Stomach smooth muscle (tissue), 2 donors: Measurements from ENCODE around the gene ATP10B.

ENCODE experiments used
- H3K27ac ChIP-seq: one replicate; pipeline ENCODE4 v1.7.0; 2013; ENCODE audit warnings: mild to moderate bottlenecking, low read length, inconsistent platforms
- H3K27me3 ChIP-seq, 2 donors: one replicate each; pipeline ENCODE4 v1.7.0; 2013; ENCODE audit warnings: low read length in 2 of 2; ENCODE audit not compliant: insufficient read depth in 2 of 2, control insufficient read depth in 1 of 2
- H3K36me3 ChIP-seq, 2 donors: one replicate each; pipeline ENCODE4 v1.7.0; 2013; ENCODE audit warnings: low read length in 2 of 2; ENCODE audit not compliant: control insufficient read depth in 2 of 2, insufficient read depth in 2 of 2
- H3K4me1 ChIP-seq: one replicate; pipeline ENCODE4 v1.7.0; 2013; ENCODE audit warnings: low read length; ENCODE audit not compliant: control insufficient read depth, insufficient read depth
- H3K4me3 ChIP-seq, 2 donors: one replicate each; pipeline ENCODE4 v1.7.0; 2013; ENCODE audit warnings: low read length in 2 of 2
- H3K9ac ChIP-seq, 2 donors: one replicate each; pipeline ENCODE4 v1.7.0; 2013; ENCODE audit warnings: low read length in 2 of 2, mild to moderate bottlenecking in 1 of 2
- H3K9me3 ChIP-seq, 2 donors: one replicate each; pipeline ENCODE4 v1.7.0; 2013; ENCODE audit warnings: low read length in 2 of 2; ENCODE audit not compliant: control insufficient read depth in 2 of 2
- donor health status: healthy.
- donor health status: Pancreatic carcinoma.

The ATP10B gene

GRCh38 chr5:160789219-160789859 is 62.7 kb downstream of the ATP10B start:
- no peak overlapping the region for H3K27ac ChIP-seq
- H3K4me3 ChIP-seq: no peak overlapping the region
- H3K4me1 ChIP-seq: no peaks in the 10 kb centered on the region
- no peak overlapping the region for H3K9ac ChIP-seq
- no peaks in the 10 kb centered on the region for H3K27me3 ChIP-seq
- no peaks in the 10 kb centered on the region for H3K36me3 ChIP-seq
- no peaks in the 10 kb centered on the region for H3K9me3 ChIP-seq

- Histone ChIP-seq H3K4me3 (no peak overlapping the region), H3K27ac (no peak overlapping the region), H3K36me3 (no peaks in the 10 kb centered on the region), H3K9me3 (no peaks in the 10 kb centered on the region), H3K27me3 (no peaks in the 10 kb centered on the region), H3K9ac (no peak overlapping the region), H3K4me1 (no peaks in the 10 kb centered on the region)
These were observed 63.8 kb downstream of the ATP10B start for GRCh38 chr5:160788102-160788660.

DNA sequence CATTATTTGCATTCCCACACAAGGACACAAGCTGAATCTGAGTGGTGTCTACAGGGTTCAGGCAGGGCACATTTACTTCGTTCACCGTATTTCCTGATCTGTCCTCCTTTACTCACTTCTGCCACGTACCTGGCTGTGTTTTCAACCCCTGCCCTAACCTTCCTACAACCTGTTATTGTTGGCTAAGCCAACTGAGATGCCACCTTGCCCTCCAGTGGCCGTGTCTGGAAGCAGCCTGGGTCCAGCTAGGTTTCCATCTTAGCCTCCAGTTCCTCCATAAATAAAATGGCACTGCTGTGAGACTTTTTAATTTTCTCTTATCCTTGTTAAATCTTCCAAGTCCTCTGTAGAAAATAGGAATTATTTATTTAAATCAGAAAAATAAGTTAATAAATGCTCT is 64.8 kb downstream of the ATP10B start:
- no peak overlapping the region for H3K27ac ChIP-seq
- no peaks in the 10 kb centered on the region for H3K36me3 ChIP-seq
- no peaks in the 10 kb centered on the region for H3K9me3 ChIP-seq
- H3K9ac ChIP-seq: no peak overlapping the region
- no peaks in the 10 kb centered on the region for H3K27me3 ChIP-seq
- H3K4me1 ChIP-seq: no peaks in the 10 kb centered on the region
- no peak overlapping the region for H3K4me3 ChIP-seq

DNA sequence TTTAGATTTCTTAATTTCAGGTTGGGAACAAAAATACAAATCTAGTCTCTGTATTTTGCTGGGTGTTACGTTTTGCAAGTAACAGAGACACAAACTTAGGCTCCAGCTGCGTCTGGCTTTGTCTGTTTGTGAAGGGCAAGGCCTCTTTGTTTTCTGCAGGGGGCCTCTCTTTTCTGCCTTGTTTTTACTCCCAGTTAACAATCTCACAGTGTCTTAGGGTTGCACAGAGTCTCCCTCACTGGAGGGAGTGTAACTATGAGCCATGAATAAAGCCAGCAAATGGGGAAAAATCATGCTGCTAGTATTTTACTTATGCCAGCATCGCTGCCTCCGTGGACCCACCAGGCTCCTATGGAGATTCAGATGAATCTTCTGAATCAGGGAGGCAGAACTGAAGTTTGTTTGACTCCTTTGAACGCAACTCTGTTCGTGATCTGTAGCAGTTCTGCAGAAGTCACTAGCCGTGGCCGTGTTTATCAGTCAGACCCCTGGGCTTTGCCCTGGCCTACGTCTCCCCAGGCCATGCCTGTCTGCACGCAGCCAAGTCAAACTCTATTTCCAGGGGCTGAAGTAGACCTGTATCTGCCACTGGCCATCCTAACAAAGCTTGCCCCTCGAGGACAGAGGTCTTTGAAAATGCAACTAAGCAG is 77.2 kb downstream of the ATP10B start:
- Histone ChIP-seq H3K9ac (no peak overlapping the region), H3K27me3 (no peaks in the 10 kb centered on the region)

DNA sequence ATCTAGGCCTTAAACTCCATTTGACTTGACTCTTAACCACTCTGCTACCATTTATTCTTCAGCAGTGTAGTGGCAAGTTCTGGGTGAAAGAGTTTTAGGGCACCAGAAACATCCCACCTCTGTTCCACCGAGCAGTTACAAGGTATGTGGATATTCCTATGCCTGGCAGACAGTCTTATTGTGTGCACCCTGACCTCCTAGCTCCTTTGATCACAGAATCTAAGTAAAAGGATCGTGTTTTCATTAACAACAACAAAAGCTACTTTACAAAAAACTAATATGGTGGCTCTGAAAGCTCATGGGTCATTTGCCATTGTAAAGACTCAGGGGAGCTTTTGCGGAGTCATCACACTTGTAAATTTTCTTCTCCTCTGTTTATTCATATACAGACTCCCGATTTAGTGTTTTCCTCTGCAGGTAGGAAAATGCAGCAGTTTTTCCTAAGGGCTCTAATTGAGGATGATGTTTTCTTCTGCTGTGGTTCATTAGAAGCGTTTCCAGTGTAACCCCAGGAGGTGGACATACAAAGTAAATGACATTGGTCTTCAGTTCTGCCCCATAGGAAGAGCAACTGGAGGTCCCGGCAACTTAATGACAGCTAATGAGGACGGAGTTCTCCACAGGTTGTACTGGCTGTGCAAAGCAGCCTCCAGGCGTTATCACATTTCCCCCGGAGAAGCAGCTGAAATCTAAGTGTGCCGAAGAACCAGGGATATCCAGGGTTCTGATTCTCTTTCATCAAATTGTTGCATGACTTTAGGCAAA is 78.2 kb downstream of the ATP10B start:
- no peak overlapping the region for H3K4me3 ChIP-seq
- H3K9me3 ChIP-seq: no peaks in the 10 kb centered on the region
- no peaks in the 10 kb centered on the region for H3K4me1 ChIP-seq
- H3K36me3 ChIP-seq: no peaks in the 10 kb centered on the region
- H3K27me3 ChIP-seq: no peaks in the 10 kb centered on the region
- H3K9ac ChIP-seq: no peak overlapping the region
- no peak overlapping the region for H3K27ac ChIP-seq

More for the DNA sequence above, 77.2 kb downstream of the ATP10B start:
- Histone ChIP-seq H3K36me3 (no peaks in the 10 kb centered on the region), H3K9me3 (no peaks in the 10 kb centered on the region), H3K4me3 (no peak overlapping the region), H3K4me1 (no peaks in the 10 kb centered on the region), H3K27ac (no peak overlapping the region)

DNA sequence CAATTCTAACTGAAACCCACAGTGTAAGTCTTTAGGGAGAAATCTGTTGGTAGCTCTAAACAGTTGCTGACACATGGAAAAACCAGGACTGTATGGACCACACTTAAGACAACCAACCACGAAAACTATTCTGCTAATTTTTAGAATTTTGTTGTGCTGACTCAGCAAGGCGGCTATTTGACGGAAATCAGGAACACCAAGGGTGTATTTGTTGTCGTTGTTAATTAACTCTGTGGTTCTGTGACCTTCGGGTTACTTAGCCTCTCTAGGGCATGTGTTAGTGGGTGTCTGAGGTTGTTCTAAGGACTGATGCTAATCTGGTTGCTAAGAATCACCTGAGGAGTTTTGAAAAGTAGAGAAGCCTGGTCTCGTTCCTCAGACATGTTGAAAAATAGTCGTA is 79.2 kb downstream of the ATP10B start:
- Histone ChIP-seq H3K27ac (no peak overlapping the region), H3K9ac (no peak overlapping the region), H3K4me3 (no peak overlapping the region), H3K9me3 (no peaks in the 10 kb centered on the region), H3K27me3 (no peaks in the 10 kb centered on the region), H3K36me3 (no peaks in the 10 kb centered on the region), H3K4me1 (no peaks in the 10 kb centered on the region)

- H3K9me3 ChIP-seq: no peaks in the 10 kb centered on the region
- H3K4me3 ChIP-seq: no peak overlapping the region
- no peaks in the 10 kb centered on the region for H3K27me3 ChIP-seq
- no peak overlapping the region for H3K27ac ChIP-seq
- H3K9ac ChIP-seq: no peak overlapping the region
- H3K36me3 ChIP-seq: no peaks in the 10 kb centered on the region
- H3K4me1 ChIP-seq: no peaks in the 10 kb centered on the region
These were observed 81.3 kb downstream of the ATP10B start for GRCh38 chr5:160770718-160771117.

GRCh38 chr5:160769301-160769700 is 82.7 kb downstream of the ATP10B start:
- no peaks in the 10 kb centered on the region for H3K4me1 ChIP-seq
- no peaks in the 10 kb centered on the region for H3K9me3 ChIP-seq

GRCh38 chr5:160767062-160767461 is 84.9 kb downstream of the ATP10B start:
- Histone ChIP-seq H3K9ac (no peak overlapping the region), H3K4me1 (no peaks in the 10 kb centered on the region), H3K36me3 (no peaks in the 10 kb centered on the region), H3K27me3 (no peaks in the 10 kb centered on the region), H3K9me3 (no peaks in the 10 kb centered on the region), H3K4me3 (no peak overlapping the region), H3K27ac (no peak overlapping the region)

More at GRCh38 chr5:160769301-160769700, 82.7 kb downstream of the ATP10B start:
- Histone ChIP-seq H3K27me3 (no peaks in the 10 kb centered on the region), H3K4me3 (no peak overlapping the region), H3K36me3 (no peaks in the 10 kb centered on the region), H3K27ac (no peak overlapping the region), H3K9ac (no peak overlapping the region)

DNA sequence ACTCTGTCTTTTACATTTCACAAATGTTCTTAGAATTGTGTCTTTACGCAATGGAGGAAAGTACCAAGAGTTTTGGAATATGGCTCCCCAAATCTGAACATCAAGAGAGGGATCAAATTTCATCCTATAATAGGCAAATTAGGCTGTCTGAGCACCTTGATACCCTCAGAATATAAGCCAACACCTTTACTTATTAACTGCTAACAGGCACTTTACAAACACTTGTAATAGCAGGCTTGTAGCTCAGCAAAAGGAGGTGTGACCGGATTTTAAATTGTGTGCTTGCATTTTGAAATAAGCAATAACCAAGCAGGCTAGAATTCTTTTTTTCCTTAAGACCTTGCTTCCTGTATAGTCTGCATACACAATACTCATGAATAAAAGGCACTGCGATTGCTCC is 92.0 kb downstream of the ATP10B start:
- no peak overlapping the region for H3K27ac ChIP-seq
- H3K9me3 ChIP-seq: no peaks in the 10 kb centered on the region
- no peak overlapping the region for H3K4me3 ChIP-seq
- H3K36me3 ChIP-seq: no peaks in the 10 kb centered on the region
- no peak overlapping the region for H3K9ac ChIP-seq
- H3K27me3 ChIP-seq: no peaks in the 10 kb centered on the region
- no peaks in the 10 kb centered on the region for H3K4me1 ChIP-seq
